Measurements from ENCODE around the gene PDE4D.

GRCh38 chr5:58934629-58935097, 958.9 kb downstream of the PDE4D start:
- no peak for TF ChIP-seq EZH2phosphoT487 (IDR thresholded peaks at IDR 0.05; ENCODE audit: insufficient read depth, low read depth)
- TF ChIP-seq EZH2 (IDR thresholded peaks at IDR 0.05; ENCODE audit: insufficient read depth, poor library complexity, severe bottlenecking): no peak

All from GM23248 (cell line).